Breast epithelium (tissue), 4 donors: Measurements from ENCODE around the gene RTRAF. TPM values are rescaled to one million over a fixed set of nuclear protein-coding genes. Genes with fewer than 3 reads are reported as not detected.

Experiments
- DNase-seq, 2 donors: peaks; one replicate each; pipeline ENCODE4 v3.0.0-alpha.2; 2019; ENCODE audit warnings: low spot score in 2 of 2
- H3K27ac ChIP-seq, 2 donors: fragments of 200-600 bp; sonication (generic) in 1 of 2; one replicate each; pipeline ENCODE4 v1.5.1; 2016 to 2019; ENCODE audit warnings: mild to moderate bottlenecking in 1 of 2
- H3K27me3 ChIP-seq, 2 donors: fragments of 200-600 bp; sonication (generic) in 1 of 2; one replicate each; pipeline versions ENCODE4 v1.5.1 to v1.6.0; 2017 to 2019; ENCODE audit warnings: control low read depth in 1 of 2, mild to moderate bottlenecking in 1 of 2
- H3K36me3 ChIP-seq: fragments of 200-600 bp; one replicate; pipeline ENCODE4 v1.5.1; 2019
- H3K4me1 ChIP-seq, 2 donors: fragments of 200-600 bp; sonication (generic); one replicate each; pipeline ENCODE4 v1.5.1; 2016 to 2019; ENCODE audit warnings: control low read depth in 1 of 2
- H3K4me3 ChIP-seq, 3 donors: fragments of 200-600 bp; sonication (generic); 1 replicate in 2 of 3; 2 replicates in 1 of 3; pipeline ENCODE4 v1.5.1; 2016 to 2019; ENCODE audit warnings: mild to moderate bottlenecking in 3 of 3, moderate library complexity in 2 of 3
- H3K9me3 ChIP-seq, 2 donors: fragments of 200-600 bp; sonication (generic) in 1 of 2; one replicate each; pipeline ENCODE4 v1.5.1; 2016 to 2019; ENCODE audit warnings: control low read depth in 1 of 2
- CTCF ChIP-seq, 3 donors: fragments of 450-650 bp; IDR thresholded peaks; one replicate each; pipeline ENCODE4 v1.5.1; 2016 to 2017; ENCODE audit warnings: antibody characterized with exemption in 3 of 3, mild to moderate bottlenecking in 3 of 3, moderate library complexity in 3 of 3
- POLR2A ChIP-seq: fragments of 450-650 bp; IDR thresholded peaks from one replicate; pipeline ENCODE4 v1.6.1; 2016; ENCODE audit warnings: antibody characterized with exemption, mild to moderate bottlenecking, moderate library complexity
- POLR2AphosphoS5 ChIP-seq, 3 donors: sonication (generic); formaldehyde crosslinking; IDR thresholded peaks; one replicate each; pipeline ENCODE4 v1.6.1; 2017; ENCODE audit warnings: antibody characterized with exemption in 3 of 3
- intact Hi-C: fragments of 100-400 bp; cut with DNase I; formaldehyde crosslinking; loops from one replicate; pipeline ENCODE4 v1.15.1; 2023; ENCODE audit warnings: low total_unique reads
- total RNA-seq, 3 donors: library from RNA; depleted of rRNA; stranded (reverse); fragments of >200 nt; gene quantifications; one replicate each; pipeline ENCODE4 v1.1.0, GENCODE V29; 2016

The RTRAF gene
- total RNA-seq, 3 donors from 2014 or later = 48.7 to 93.0 (median 61.3) TPM

GRCh38 chr14:52018970-52019369 is 29.6 kb downstream of the RTRAF start:
- intact Hi-C loops = no loop called here
- Histone ChIP-seq H3K27ac (no peak overlapping the region), H3K36me3 (no peaks in the 10 kb centered on the region)

GRCh38 chr14:52020161-52020714 is 30.9 kb downstream of the RTRAF start:
- no peaks in the 10 kb centered on the region for H3K27me3 ChIP-seq
- no peaks in the 10 kb centered on the region for H3K36me3 ChIP-seq
- no peak for TF ChIP-seq POLR2A
- no peak for TF ChIP-seq CTCF (IDR thresholded peaks at IDR 0.05)
- no peak for TF ChIP-seq POLR2AphosphoS5 (IDR thresholded peaks at IDR 0.05)
- intact Hi-C loops = no loop called here
- no peak overlapping the region for H3K4me3 ChIP-seq
- DNase-seq = no peak
- H3K9me3 ChIP-seq = peaks cover 0 to 8% of the 10 kb centered on the region in 2 donors
- no peak overlapping the region for H3K27ac ChIP-seq
- no peaks in the 10 kb centered on the region for H3K4me1 ChIP-seq

More at GRCh38 chr14:52018970-52019369, 29.6 kb downstream of the RTRAF start:
- Histone ChIP-seq H3K4me3 (no peak overlapping the region), H3K27me3 (no peaks in the 10 kb centered on the region), H3K4me1 (no peaks in the 10 kb centered on the region), H3K9me3 (peaks cover 0 to 2% of the 10 kb centered on the region in 2 donors)
- TF ChIP-seq POLR2AphosphoS5 (IDR thresholded peaks at IDR 0.05) (no peak), CTCF (IDR thresholded peaks at IDR 0.05) (no peak), POLR2A (no peak)
- DNase-seq = no peak

- no peak for TF ChIP-seq POLR2A
- TF ChIP-seq CTCF (IDR thresholded peaks at IDR 0.05) = no peak
- TF ChIP-seq POLR2AphosphoS5 (IDR thresholded peaks at IDR 0.05) = no peak
- peaks cover 0 to 8% of the 10 kb centered on the region in 2 donors for H3K9me3 ChIP-seq
- intact Hi-C loops = no loop called here
- no peak for DNase-seq
- H3K4me3 ChIP-seq = no peak overlapping the region
- H3K27ac ChIP-seq = peak overlapping the region in 1 of 2 donors; percentile 29
- no peaks in the 10 kb centered on the region for H3K36me3 ChIP-seq
- H3K4me1 ChIP-seq = no peaks in the 10 kb centered on the region
- H3K27me3 ChIP-seq = no peaks in the 10 kb centered on the region
Measured at GRCh38 chr14:52020866-52021717, 31.7 kb downstream of the RTRAF start.

- no peak for DNase-seq
- Histone ChIP-seq H3K27me3 (no peaks in the 10 kb centered on the region), H3K4me1 (no peaks in the 10 kb centered on the region), H3K36me3 (no peaks in the 10 kb centered on the region), H3K9me3 (peaks cover 0 to 8% of the 10 kb centered on the region in 2 donors), H3K4me3 (no peak overlapping the region), H3K27ac (no peak overlapping the region)
- intact Hi-C loops = no loop called here
- TF ChIP-seq POLR2AphosphoS5 (IDR thresholded peaks at IDR 0.05) = no peak
- no peak for TF ChIP-seq POLR2A
- TF ChIP-seq CTCF (IDR thresholded peaks at IDR 0.05) = no peak
Measured at GRCh38 chr14:52021957-52022600, 32.7 kb downstream of the RTRAF start.

- TF ChIP-seq POLR2AphosphoS5 (IDR thresholded peaks at IDR 0.05) = no peak
- no peak for TF ChIP-seq CTCF (IDR thresholded peaks at IDR 0.05)
- TF ChIP-seq POLR2A = no peak
- H3K4me3 ChIP-seq = no peak overlapping the region
- no peaks in the 10 kb centered on the region for H3K4me1 ChIP-seq
- no peak for DNase-seq
- H3K36me3 ChIP-seq = no peaks in the 10 kb centered on the region
- peak overlapping the region in 1 of 2 donors; percentile 30 for H3K27ac ChIP-seq
- H3K27me3 ChIP-seq = no peaks in the 10 kb centered on the region
- intact Hi-C loops = no loop called here
- peaks cover 0 to 8% of the 10 kb centered on the region in 2 donors for H3K9me3 ChIP-seq
Measured at GRCh38 chr14:52023518-52023917, 34.2 kb downstream of the RTRAF start.
